DLD1 (cell line): Measurements from ENCODE around the gene TNPO1.

ENCODE experiments used
- in situ Hi-C: cut with HindIII; loops from 2 replicates; pipeline ENCODE4 v1.10.0; 2017; ENCODE audit warnings: low sequenced_read_pairs

TNPO1 gene

DNA sequence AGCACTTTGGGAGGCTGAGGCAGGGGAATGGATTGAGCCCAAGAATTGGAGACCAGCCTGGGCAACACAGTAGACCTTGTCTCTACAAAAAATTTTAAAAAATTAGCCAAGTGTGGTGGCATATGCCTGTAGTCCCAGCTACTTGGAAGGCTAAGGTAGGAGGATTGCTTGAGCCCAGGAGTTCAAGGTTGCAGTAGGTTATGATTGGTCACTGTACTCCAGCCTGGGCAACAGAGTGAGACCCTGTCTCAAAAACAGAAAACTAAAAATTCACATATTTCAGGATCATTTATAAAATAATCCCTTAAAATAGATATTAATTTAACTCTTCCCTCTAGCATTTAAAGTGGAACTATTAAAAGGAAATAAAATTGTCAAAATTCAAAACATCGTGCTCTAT lies 142.8 kb downstream of the TNPO1 start:
- in situ Hi-C loops, result no loop called here
